Uterus (tissue), 4 donors: Measurements from ENCODE around the gene ARHGAP15. TPM values are rescaled to one million over a fixed set of nuclear protein-coding genes. Genes with fewer than 3 reads are reported as not detected.

ENCODE experiments used
- DNase-seq, 2 donors: peaks; one replicate each; pipeline ENCODE4 v3.0.0-alpha.2; 2019 to 2020
- H3K27ac ChIP-seq, 2 donors: fragments of 200-600 bp; sonication (generic); 1 replicate in 1 of 2; 2 replicates in 1 of 2; pipeline ENCODE4 v1.5.1; 2016 to 2018
- H3K27me3 ChIP-seq, 2 donors: fragments of 200-600 bp; sonication (generic); one replicate each; pipeline ENCODE4 v1.5.1; 2018 to 2019; ENCODE audit warnings: control low read depth in 1 of 2
- H3K36me3 ChIP-seq, 2 donors: fragments of 200-600 bp; sonication (generic); one replicate each; pipeline ENCODE4 v1.5.1; 2019; ENCODE audit warnings: control low read depth in 1 of 2
- H3K4me1 ChIP-seq, 2 donors: fragments of 200-600 bp; sonication (generic); one replicate each; pipeline ENCODE4 v1.5.1; 2018 to 2019; ENCODE audit warnings: control low read depth in 1 of 2
- H3K4me3 ChIP-seq, 2 donors: fragments of 200-600 bp; sonication (generic); 1 replicate in 1 of 2; 2 replicates in 1 of 2; pipeline ENCODE4 v1.5.1; 2018 to 2019; ENCODE audit warnings: mild to moderate bottlenecking in 1 of 2
- H3K9me3 ChIP-seq, 2 donors: fragments of 200-600 bp; sonication (generic); one replicate each; pipeline ENCODE4 v1.5.1; 2019; ENCODE audit warnings: control low read depth in 1 of 2
- POLR2A ChIP-seq, 2 donors: fragments of 450-650 bp; IDR thresholded peaks; one replicate each; pipeline ENCODE4 v1.6.1; 2016; ENCODE audit warnings: antibody characterized with exemption in 2 of 2, mild to moderate bottlenecking in 1 of 2, moderate library complexity in 1 of 2
- intact Hi-C: fragments of 100-400 bp; cut with DNase I; formaldehyde crosslinking; loops from one replicate; pipeline ENCODE4 v1.15.1; 2023; ENCODE audit warnings: low total_unique reads
- total RNA-seq, 4 donors: library from RNA; depleted of rRNA in 3 of 4; stranded (reverse); fragments of >200 nt in 3 of 4; gene quantifications; one replicate each; pipeline versions ENCODE4 v1.1.0 to v1.2.4, GENCODE V29; 2014 to 2023
- TF ChIP-seq, protein P1 (sequence below), 4 experiments: fragments of 200-600 bp in 2 of 4; fragments of 450-650 bp in 2 of 4; sonication (generic) in 2 of 4; IDR thresholded peaks; one replicate each; pipeline ENCODE4 v1.5.1; 2016 to 2019; ENCODE audit warnings: antibody characterized with exemption in 4 of 4, mild to moderate bottlenecking in 2 of 4, moderate library complexity in 1 of 4
- donor health status: DM: yes; HTN: yes; CAD: no.

Gene ARHGAP15
- total RNA-seq, 4 donors from 2014 or later, result 0.88 to 28.4 (median 6.6) TPM

DNA sequence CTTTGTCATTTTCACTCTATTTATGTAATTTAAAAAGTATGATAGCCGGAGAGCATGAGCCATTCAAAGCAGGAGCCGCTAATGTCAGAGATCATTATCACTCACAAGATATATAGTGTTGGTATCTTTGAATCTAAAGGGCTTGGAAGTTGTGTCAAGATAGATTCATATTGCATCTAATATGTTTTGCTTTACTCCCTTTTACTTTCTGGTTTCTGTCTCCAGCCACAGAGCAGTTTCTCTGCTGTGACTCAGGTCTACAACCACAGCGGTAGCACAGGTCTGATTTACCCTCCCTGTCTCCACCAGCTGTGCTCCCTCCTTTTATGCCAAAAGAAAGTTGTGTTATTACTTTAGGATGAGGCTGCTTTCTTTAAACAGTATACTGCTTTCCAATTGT is 424.0 kb downstream of the ARHGAP15 start:
- Histone ChIP-seq H3K27me3 (no peaks in the 10 kb centered on the region), H3K36me3 (no peaks in the 10 kb centered on the region), H3K4me1 (no peaks in the 10 kb centered on the region), H3K9me3 (no peaks in the 10 kb centered on the region), H3K4me3 (no peak overlapping the region), H3K27ac (no peak overlapping the region)
- intact Hi-C loops, result no loop called here
- TF ChIP-seq, protein P1, sequence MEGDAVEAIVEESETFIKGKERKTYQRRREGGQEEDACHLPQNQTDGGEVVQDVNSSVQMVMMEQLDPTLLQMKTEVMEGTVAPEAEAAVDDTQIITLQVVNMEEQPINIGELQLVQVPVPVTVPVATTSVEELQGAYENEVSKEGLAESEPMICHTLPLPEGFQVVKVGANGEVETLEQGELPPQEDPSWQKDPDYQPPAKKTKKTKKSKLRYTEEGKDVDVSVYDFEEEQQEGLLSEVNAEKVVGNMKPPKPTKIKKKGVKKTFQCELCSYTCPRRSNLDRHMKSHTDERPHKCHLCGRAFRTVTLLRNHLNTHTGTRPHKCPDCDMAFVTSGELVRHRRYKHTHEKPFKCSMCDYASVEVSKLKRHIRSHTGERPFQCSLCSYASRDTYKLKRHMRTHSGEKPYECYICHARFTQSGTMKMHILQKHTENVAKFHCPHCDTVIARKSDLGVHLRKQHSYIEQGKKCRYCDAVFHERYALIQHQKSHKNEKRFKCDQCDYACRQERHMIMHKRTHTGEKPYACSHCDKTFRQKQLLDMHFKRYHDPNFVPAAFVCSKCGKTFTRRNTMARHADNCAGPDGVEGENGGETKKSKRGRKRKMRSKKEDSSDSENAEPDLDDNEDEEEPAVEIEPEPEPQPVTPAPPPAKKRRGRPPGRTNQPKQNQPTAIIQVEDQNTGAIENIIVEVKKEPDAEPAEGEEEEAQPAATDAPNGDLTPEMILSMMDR (IDR thresholded peaks at IDR 0.05), result no peak
- no peak for DNase-seq

DNA sequence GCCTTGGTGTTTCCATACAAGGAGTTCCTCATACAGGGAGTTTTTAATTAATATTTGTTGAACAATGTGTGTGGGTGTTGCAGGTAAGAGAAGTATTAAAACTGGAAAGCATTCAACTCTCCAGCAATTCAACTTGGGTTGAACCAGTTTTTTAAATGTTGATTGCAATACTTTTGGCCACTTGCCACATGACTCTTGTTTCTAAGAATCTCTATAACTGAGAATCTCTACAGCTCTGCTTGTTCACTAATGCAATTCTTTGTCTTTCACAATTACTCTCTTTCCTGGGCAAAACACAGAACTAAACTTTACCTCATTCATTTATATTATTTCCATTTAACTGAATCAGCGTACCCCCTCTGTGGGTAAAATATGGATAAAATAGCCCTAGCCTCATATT is 429.4 kb downstream of the ARHGAP15 start:
- no peak overlapping the region for H3K27ac ChIP-seq
- no peaks in the 10 kb centered on the region for H3K4me1 ChIP-seq
- H3K27me3 ChIP-seq, result no peaks in the 10 kb centered on the region
- intact Hi-C loops, result no loop called here
- no peaks in the 10 kb centered on the region for H3K9me3 ChIP-seq
- no peak overlapping the region for H3K4me3 ChIP-seq
- no peak for TF ChIP-seq POLR2A (IDR thresholded peaks at IDR 0.05)
- TF ChIP-seq, protein P1 (IDR thresholded peaks at IDR 0.05), result no peak
- DNase-seq, result peak in 1 of 2 donors; percentile 20
- H3K36me3 ChIP-seq, result no peaks in the 10 kb centered on the region

DNA sequence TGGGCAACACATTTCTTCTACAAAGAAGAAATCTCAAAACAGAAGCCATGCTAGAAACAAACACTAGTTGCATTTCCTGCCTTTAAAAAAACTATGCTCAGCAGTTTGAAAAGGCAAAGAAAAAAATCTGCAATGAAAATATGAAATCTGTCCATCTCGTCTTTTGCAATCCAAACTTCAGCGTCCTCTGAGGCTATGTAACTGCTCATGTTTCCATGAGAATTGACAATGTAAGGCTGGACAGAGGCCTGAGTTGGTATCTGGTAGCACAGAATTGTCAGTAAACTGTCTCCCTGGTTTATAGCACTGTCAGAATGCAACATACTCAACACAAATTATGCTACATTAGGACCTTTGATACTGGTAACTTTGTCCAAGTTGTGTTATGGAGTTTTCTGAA is 429.9 kb downstream of the ARHGAP15 start:
- TF ChIP-seq POLR2A (IDR thresholded peaks at IDR 0.05), result no peak
- TF ChIP-seq, protein P1 (IDR thresholded peaks at IDR 0.05), result no peak
- intact Hi-C loops, result no loop called here
- no peak overlapping the region for H3K4me3 ChIP-seq
- H3K36me3 ChIP-seq, result no peaks in the 10 kb centered on the region
- no peak for DNase-seq
- H3K27me3 ChIP-seq, result no peaks in the 10 kb centered on the region
- H3K4me1 ChIP-seq, result no peaks in the 10 kb centered on the region
- H3K27ac ChIP-seq, result no peak overlapping the region
- no peaks in the 10 kb centered on the region for H3K9me3 ChIP-seq

DNA sequence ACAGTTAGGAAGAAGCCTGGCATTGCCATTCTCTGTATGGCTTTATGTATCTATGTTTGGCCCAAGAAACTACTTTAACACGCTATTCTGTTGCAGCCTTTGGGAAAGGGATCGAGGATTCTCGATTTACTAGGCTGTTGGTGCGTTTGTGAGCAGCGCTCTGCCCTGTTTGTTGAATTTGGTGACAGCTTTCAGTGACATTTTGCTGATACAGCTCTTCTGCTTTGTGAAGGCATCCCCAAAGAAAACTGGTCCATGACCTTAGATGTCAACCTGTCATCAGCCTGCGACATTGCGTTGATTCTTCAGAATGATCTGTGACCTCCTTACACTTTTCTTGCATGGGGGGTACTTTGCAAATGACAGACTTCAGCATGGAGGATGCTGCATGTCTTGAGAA is 431.5 kb downstream of the ARHGAP15 start:
- DNase-seq, result no peak
- intact Hi-C loops, result no loop called here
- H3K4me1 ChIP-seq, result no peaks in the 10 kb centered on the region
- no peaks in the 10 kb centered on the region for H3K36me3 ChIP-seq
- no peaks in the 10 kb centered on the region for H3K9me3 ChIP-seq
- no peak overlapping the region for H3K27ac ChIP-seq
- no peaks in the 10 kb centered on the region for H3K27me3 ChIP-seq
- TF ChIP-seq, protein P1 (IDR thresholded peaks at IDR 0.05), result no peak
- no peak for TF ChIP-seq POLR2A (IDR thresholded peaks at IDR 0.05)
- no peak overlapping the region for H3K4me3 ChIP-seq

DNA sequence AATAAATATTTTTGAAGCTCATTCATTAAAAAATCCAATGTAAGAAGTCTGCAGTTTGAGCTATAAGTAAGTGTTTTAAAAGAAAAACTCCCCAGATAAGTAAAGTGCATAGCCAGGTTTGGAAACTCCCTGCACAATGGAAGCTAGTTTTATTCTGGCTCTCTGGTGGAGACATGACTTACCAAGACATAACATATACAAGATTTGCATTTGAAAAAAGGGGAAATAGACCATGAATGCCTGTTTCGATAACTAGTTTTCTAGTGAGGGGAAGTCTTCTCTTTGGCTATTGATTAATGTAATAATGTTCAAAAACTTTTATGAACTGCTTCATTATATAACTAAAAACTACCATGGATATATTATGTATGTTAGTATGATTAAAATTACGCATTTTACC is 435.2 kb downstream of the ARHGAP15 start:
- Histone ChIP-seq H3K9me3 (no peaks in the 10 kb centered on the region), H3K27ac (no peak overlapping the region), H3K27me3 (no peaks in the 10 kb centered on the region), H3K4me3 (no peak overlapping the region), H3K4me1 (no peaks in the 10 kb centered on the region), H3K36me3 (no peaks in the 10 kb centered on the region)
- no peak for DNase-seq
- intact Hi-C loops, result no loop called here
- no peak for TF ChIP-seq POLR2A (IDR thresholded peaks at IDR 0.05)
- TF ChIP-seq, protein P1 (IDR thresholded peaks at IDR 0.05), result no peak
